Neural cell (in vitro differentiated cells): ENCODE measurements around the gene BMP10. TPM values are rescaled to one million over a fixed set of nuclear protein-coding genes. Genes with fewer than 3 reads are reported as not detected.

Experiments used
- H2AFZ ChIP-seq: fragments of 200-600, 300-800 bp; sonication (generic), shearing (Covaris generic); 2 replicates; pipeline ENCODE4 v1.6.0; 2014; ENCODE audit warnings: low read depth, mild to moderate bottlenecking, antibody characterized with exemption, low read length, moderate library complexity
- H3F3A ChIP-seq: fragments of 200-600 bp; shearing (Covaris generic); 2 replicates; pipeline ENCODE4 v1.6.1; 2016; ENCODE audit warnings: mild to moderate bottlenecking, moderate library complexity, mixed read lengths, antibody characterized with exemption, low read length; ENCODE audit not compliant: insufficient read depth, poor library complexity, severe bottlenecking
- H3K27ac ChIP-seq: fragments of 200-600, 300-800 bp; sonication (generic), shearing (Covaris generic); 2 replicates; pipeline ENCODE4 v1.5.1; 2014; ENCODE audit warnings: mild to moderate bottlenecking, low read length, moderate library complexity
- H3K27me3 ChIP-seq: fragments of 300-800, 200-600 bp; sonication (generic), shearing (Covaris generic); 2 replicates; pipeline ENCODE4 v1.6.0; 2014; ENCODE audit warnings: mild to moderate bottlenecking, low read depth, low read length, moderate library complexity; ENCODE audit not compliant: insufficient read depth
- H3K36me3 ChIP-seq: fragments of 300-800, 200-600 bp; sonication (generic), shearing (Covaris generic); 2 replicates; pipeline ENCODE4 v1.5.1; 2014; ENCODE audit warnings: mild to moderate bottlenecking, antibody characterized with exemption, low read length, moderate library complexity; ENCODE audit not compliant: insufficient read depth
- H3K4me2 ChIP-seq: fragments of 300-800, 200-600 bp; sonication (generic), shearing (Covaris generic); 2 replicates; pipeline ENCODE4 v1.6.0; 2014; ENCODE audit warnings: mild to moderate bottlenecking, low read length
- H3K4me3 ChIP-seq: fragments of 300-800, 200-600 bp; sonication (generic), shearing (Covaris generic); 2 replicates; pipeline ENCODE4 v1.5.1; 2014; ENCODE audit warnings: mild to moderate bottlenecking, low read length, moderate library complexity
- H3K79me2 ChIP-seq: fragments of 200-600 bp; shearing (Covaris generic); replicated peaks from 2 replicates; pipeline ENCODE4 v1.6.0; 2014; ENCODE audit warnings: mild to moderate bottlenecking, low read length, moderate library complexity; ENCODE audit not compliant: insufficient read depth
- H3K9ac ChIP-seq: fragments of 300-800, 200-600 bp; sonication (generic), shearing (Covaris generic); 2 replicates; pipeline ENCODE4 v1.6.1; 2016; ENCODE audit warnings: mild to moderate bottlenecking, low read length, mixed read lengths
- H3K9me2 ChIP-seq: fragments of 200-600 bp; shearing (Covaris generic); 2 replicates; pipeline ENCODE4 v1.6.1; 2016; ENCODE audit warnings: mild to moderate bottlenecking, low read length, mixed read lengths; ENCODE audit not compliant: insufficient read depth
- H3K9me3 ChIP-seq: fragments of 200-600, 300-800 bp; sonication (generic), shearing (Covaris generic); 2 replicates; pipeline ENCODE4 v1.6.1; 2016; ENCODE audit warnings: mild to moderate bottlenecking, mixed run types, low read length, moderate library complexity, mixed read lengths
- H4K20me1 ChIP-seq: fragments of 200-600 bp; shearing (Covaris generic); 2 replicates; pipeline ENCODE4 v1.6.1; 2016; ENCODE audit warnings: mild to moderate bottlenecking, mixed run types; ENCODE audit not compliant: insufficient read depth
- CTCF ChIP-seq: fragments of 450-650 bp; IDR thresholded peaks from 2 replicates; pipeline ENCODE4 v1.5.1; 2014; ENCODE audit warnings: antibody characterized with exemption, mild to moderate bottlenecking, moderate library complexity; ENCODE audit not compliant: poor library complexity, severe bottlenecking
- EP300 ChIP-seq: fragments of 450-650 bp; conservative IDR thresholded peaks from 2 replicates; pipeline ENCODE4 v1.6.1; 2014; ENCODE audit warnings: antibody characterized with exemption, mild to moderate bottlenecking, moderate library complexity; ENCODE audit not compliant: poor library complexity, severe bottlenecking
- EZH2 ChIP-seq: fragments of 200-600, 300-800 bp; shearing (Covaris generic), sonication (generic); IDR thresholded peaks from 2 replicates; pipeline ENCODE4 v1.6.1; 2014; ENCODE audit warnings: antibody characterized with exemption, low read length, borderline replicate concordance, mild to moderate bottlenecking; ENCODE audit not compliant: insufficient read depth, poor library complexity, severe bottlenecking
- MXI1 ChIP-seq: fragments of 450-650 bp; conservative IDR thresholded peaks from 2 replicates; pipeline ENCODE4 v1.6.1; 2014; ENCODE audit warnings: antibody characterized with exemption, mild to moderate bottlenecking; ENCODE audit not compliant: poor library complexity, severe bottlenecking
- POLR2AphosphoS5 ChIP-seq: IDR thresholded peaks from 2 replicates; pipeline ENCODE4 v1.6.1; 2012
- RAD21 ChIP-seq: fragments of 450-650 bp; conservative IDR thresholded peaks from 2 replicates; pipeline ENCODE4 v1.6.1; 2014; ENCODE audit warnings: antibody characterized with exemption, mild to moderate bottlenecking, moderate library complexity
- REST ChIP-seq: IDR thresholded peaks from 2 replicates; pipeline ENCODE4 v1.6.1; 2012; ENCODE audit warnings: borderline replicate concordance
- SMC3 ChIP-seq: fragments of 450-650 bp; conservative IDR thresholded peaks from 2 replicates; pipeline ENCODE4 v1.6.1; 2014; ENCODE audit warnings: antibody characterized with exemption, mild to moderate bottlenecking, moderate library complexity; ENCODE audit not compliant: poor library complexity
- TAF1 ChIP-seq: IDR thresholded peaks from 2 replicates; pipeline ENCODE4 v1.6.1; 2012; ENCODE audit warnings: low read depth
- polyA plus RNA-seq: library from polyadenylated mRNA; depleted of rRNA; stranded (reverse); fragments of >200 nt; gene quantifications from 2 replicates; pipeline ENCODE4 v1.2.3, GENCODE V29; 2014

Gene BMP10
- polyA plus RNA-seq, 1 donor from 2014 or later = not detected

- Histone ChIP-seq H3K9ac (no peak overlapping the region), H3K4me2 (no peak overlapping the region), H3K9me2 (no peaks in the 10 kb centered on the region), H3F3A (no peaks in the 10 kb centered on the region), H3K79me2 (no peaks in the 10 kb centered on the region), H3K4me3 (no peak overlapping the region), H3K9me3 (no peaks in the 10 kb centered on the region), H4K20me1 (no peaks in the 10 kb centered on the region), H2AFZ (no peak overlapping the region), H3K27me3 (no peaks in the 10 kb centered on the region), H3K36me3 (no peaks in the 10 kb centered on the region), H3K27ac (no peak overlapping the region)
- no peak for TF ChIP-seq EP300
- TF ChIP-seq MXI1 = no peak
- no peak for TF ChIP-seq CTCF
- no peak for TF ChIP-seq RAD21
- TF ChIP-seq EZH2 = no peak
- no peak for TF ChIP-seq POLR2AphosphoS5
Observed at GRCh38 chr2:68908392-68908970, 37.3 kb upstream of the BMP10 start.

- H3F3A ChIP-seq = no peaks in the 10 kb centered on the region
- no peaks in the 10 kb centered on the region for H3K79me2 ChIP-seq
- H3K9ac ChIP-seq = no peak overlapping the region
- no peaks in the 10 kb centered on the region for H3K9me2 ChIP-seq
- no peak overlapping the region for H3K4me3 ChIP-seq
- H3K4me2 ChIP-seq = no peak overlapping the region
- H3K9me3 ChIP-seq = no peaks in the 10 kb centered on the region
- H3K27ac ChIP-seq = no peak overlapping the region
- no peaks in the 10 kb centered on the region for H4K20me1 ChIP-seq
- no peaks in the 10 kb centered on the region for H3K36me3 ChIP-seq
- no peak for TF ChIP-seq TAF1
- no peak overlapping the region for H2AFZ ChIP-seq
- no peaks in the 10 kb centered on the region for H3K27me3 ChIP-seq
Observed at GRCh38 chr2:68907920-68908253, 36.7 kb upstream of the BMP10 start.

- Histone ChIP-seq H3K4me3 (no peak overlapping the region), H4K20me1 (no peaks in the 10 kb centered on the region), H3F3A (no peaks in the 10 kb centered on the region), H3K9me3 (no peaks in the 10 kb centered on the region), H3K36me3 (no peaks in the 10 kb centered on the region), H3K4me2 (no peak overlapping the region), H3K79me2 (no peaks in the 10 kb centered on the region), H3K9ac (no peak overlapping the region), H2AFZ (no peak overlapping the region), H3K27me3 (no peaks in the 10 kb centered on the region), H3K9me2 (no peaks in the 10 kb centered on the region), H3K27ac (no peak overlapping the region)
- no peak for TF ChIP-seq RAD21
- no peak for TF ChIP-seq EZH2
- TF ChIP-seq POLR2AphosphoS5 = no peak
- TF ChIP-seq EP300 = no peak
- no peak for TF ChIP-seq TAF1
- TF ChIP-seq MXI1 = no peak
- TF ChIP-seq SMC3 = no peak
- TF ChIP-seq CTCF = no peak
- TF ChIP-seq REST = no peak
Observed at GRCh38 chr2:68907232-68907919, 36.2 kb upstream of the BMP10 start.
